NCI-H1694 (cell line): Measurements from ENCODE around the gene TIGIT.

Experiments
- DNase-seq: peaks from one replicate; lab custom pipeline; 2025; lab: John Stamatoyannopoulos, UW

The TIGIT gene

DNA sequence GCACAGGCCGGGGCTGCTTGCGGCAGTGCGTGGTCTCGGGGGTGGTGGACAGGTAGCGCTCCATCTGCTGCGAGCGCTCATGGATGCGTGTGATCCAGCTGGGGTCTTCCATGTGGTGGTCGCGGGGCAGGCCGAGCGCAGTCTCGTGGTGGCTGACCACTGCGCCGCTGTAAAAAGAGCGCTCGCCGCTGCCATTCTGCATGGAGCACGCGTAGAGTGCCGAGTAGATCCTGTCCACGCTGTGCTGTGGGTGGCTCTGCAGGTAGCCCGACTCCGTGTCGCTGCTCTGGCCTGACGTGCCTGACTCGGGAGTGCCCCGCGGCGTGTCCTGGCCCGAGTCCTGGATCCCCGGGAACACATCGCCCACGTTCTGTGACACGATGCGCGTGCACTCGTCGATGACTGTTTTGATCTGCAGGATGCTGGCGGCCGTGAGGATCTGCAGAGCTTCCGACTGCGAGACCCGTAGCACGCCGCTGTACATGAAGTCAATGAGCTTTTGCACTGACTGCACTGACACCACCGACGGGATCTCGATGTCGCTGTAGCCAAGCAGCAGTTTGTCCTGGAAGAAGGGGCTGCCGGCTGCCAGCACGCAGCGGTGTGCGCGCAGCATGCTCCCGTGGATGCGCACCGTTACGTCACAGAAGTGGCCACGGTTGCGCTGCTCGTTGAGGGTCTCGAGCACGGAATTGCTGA is 57.4 kb downstream of the TIGIT start:
- no peak for DNase-seq

DNA sequence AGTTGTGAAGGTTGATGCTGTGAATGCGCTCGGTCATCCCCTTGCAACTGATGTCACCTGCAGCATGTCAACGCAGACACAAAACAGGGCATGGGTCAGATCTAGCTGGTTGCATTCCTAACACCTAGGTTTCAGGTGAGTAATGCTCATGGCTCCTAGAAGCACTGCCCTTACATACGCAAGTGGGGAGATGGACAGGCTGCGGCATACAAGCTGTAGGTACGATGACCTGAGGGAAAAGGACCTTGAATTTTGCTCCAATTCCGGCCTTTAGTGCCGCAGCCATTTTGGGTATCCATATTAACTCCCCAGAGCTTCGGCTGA is 58.0 kb downstream of the TIGIT start:
- no peak for DNase-seq

DNA sequence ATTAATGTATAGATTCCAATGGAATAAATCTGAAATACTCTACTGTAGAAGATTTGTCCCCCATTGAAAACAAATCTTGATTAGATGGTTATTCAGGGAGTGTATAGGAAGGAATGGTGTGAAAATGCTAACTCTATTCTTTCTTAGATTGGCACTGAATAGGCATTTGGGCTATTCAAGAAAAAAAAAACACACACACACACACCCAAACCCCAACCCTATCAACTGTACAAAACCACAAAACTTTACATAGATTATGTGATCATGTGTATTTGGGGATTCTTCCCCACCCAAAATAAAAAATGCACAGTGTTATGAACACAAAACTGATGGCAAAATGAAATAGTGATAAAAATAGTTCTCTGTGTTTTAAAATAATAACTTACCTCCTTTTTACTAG is 61.8 kb downstream of the TIGIT start:
- no peak for DNase-seq

DNA sequence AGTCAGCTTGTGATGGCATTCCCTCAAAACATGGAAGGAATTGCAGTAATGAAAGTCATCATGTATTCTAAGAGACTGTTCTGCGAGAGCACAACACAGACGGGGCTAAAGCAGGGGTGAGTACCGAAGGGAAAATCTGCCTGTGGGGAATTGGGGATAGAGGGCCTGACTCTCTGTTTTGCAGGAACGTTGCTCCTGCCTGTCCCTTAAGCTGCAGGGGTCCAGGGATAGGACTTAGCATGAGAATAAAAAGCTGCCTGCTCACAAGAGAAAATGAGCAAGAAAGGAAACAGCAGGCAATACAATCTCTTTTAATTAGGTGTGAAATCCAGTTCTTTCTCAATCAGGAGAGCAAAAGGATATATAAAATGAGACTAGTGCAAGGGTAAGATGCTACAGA is 62.2 kb downstream of the TIGIT start:
- DNase-seq: no peak

DNA sequence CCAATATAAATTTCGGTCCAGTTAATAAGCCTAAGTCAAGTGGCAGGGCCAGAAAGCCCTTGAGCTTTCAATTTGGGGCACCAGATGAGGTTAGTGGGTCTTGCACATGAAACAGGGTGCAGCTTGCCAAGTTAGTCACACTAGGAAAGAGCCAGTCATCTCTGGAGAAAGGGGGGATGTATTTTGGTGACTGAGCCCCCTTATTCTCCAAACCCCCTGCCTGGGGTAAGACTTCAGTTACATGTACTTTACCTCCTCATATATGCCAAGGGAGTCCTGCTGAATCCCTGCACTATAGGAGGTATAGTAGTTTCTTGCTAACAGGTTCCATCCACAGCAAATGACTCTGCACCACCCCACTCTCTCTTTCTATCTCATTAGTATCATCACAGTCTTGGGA is 62.7 kb downstream of the TIGIT start:
- no peak for DNase-seq
